Measurements from ENCODE around the gene MYO10.

DNA sequence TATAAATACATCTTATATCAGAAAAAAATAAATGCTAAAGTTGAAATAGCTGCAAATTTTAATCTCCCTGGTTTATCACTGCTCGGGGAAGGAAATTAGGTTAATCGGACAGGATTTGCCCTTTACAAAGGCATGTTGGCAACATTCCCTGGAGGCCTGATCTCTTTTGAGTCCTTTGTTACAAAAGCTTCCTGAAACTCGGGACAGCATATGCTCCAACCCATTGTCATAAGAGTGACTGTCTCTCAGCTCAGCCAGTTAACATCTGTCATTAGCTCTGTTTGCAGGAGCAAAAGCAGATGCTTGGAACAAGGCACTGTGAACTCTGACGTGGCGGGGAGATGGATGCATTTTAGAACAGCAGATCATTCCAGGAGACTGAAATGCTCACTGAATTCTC is 80.6 kb downstream of the MYO10 start:
- TF ChIP-seq POLR2AphosphoS5 (IDR thresholded peaks at IDR 0.05; ENCODE audit: low read depth) (no peak), EZH2 (IDR thresholded peaks at IDR 0.05; ENCODE audit: low read depth, unreplicated experiment) (no peak), CREB1 (CRISPR knock-in tag; IDR thresholded peaks at IDR 0.05; ENCODE audit: low read depth) (no peak), EZH2phosphoT487 (IDR thresholded peaks at IDR 0.05; ENCODE audit: unreplicated experiment) (no peak), ZNF331 (CRISPR knock-in tag; IDR thresholded peaks at IDR 0.05; ENCODE audit: low read depth) (no peak)
- TF ChIP-seq, protein P1, sequence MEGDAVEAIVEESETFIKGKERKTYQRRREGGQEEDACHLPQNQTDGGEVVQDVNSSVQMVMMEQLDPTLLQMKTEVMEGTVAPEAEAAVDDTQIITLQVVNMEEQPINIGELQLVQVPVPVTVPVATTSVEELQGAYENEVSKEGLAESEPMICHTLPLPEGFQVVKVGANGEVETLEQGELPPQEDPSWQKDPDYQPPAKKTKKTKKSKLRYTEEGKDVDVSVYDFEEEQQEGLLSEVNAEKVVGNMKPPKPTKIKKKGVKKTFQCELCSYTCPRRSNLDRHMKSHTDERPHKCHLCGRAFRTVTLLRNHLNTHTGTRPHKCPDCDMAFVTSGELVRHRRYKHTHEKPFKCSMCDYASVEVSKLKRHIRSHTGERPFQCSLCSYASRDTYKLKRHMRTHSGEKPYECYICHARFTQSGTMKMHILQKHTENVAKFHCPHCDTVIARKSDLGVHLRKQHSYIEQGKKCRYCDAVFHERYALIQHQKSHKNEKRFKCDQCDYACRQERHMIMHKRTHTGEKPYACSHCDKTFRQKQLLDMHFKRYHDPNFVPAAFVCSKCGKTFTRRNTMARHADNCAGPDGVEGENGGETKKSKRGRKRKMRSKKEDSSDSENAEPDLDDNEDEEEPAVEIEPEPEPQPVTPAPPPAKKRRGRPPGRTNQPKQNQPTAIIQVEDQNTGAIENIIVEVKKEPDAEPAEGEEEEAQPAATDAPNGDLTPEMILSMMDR (conservative IDR thresholded peaks at IDR 0.05; ENCODE audit: low read depth in 2 of 2): no peak
- TF ChIP-seq, protein P2, sequence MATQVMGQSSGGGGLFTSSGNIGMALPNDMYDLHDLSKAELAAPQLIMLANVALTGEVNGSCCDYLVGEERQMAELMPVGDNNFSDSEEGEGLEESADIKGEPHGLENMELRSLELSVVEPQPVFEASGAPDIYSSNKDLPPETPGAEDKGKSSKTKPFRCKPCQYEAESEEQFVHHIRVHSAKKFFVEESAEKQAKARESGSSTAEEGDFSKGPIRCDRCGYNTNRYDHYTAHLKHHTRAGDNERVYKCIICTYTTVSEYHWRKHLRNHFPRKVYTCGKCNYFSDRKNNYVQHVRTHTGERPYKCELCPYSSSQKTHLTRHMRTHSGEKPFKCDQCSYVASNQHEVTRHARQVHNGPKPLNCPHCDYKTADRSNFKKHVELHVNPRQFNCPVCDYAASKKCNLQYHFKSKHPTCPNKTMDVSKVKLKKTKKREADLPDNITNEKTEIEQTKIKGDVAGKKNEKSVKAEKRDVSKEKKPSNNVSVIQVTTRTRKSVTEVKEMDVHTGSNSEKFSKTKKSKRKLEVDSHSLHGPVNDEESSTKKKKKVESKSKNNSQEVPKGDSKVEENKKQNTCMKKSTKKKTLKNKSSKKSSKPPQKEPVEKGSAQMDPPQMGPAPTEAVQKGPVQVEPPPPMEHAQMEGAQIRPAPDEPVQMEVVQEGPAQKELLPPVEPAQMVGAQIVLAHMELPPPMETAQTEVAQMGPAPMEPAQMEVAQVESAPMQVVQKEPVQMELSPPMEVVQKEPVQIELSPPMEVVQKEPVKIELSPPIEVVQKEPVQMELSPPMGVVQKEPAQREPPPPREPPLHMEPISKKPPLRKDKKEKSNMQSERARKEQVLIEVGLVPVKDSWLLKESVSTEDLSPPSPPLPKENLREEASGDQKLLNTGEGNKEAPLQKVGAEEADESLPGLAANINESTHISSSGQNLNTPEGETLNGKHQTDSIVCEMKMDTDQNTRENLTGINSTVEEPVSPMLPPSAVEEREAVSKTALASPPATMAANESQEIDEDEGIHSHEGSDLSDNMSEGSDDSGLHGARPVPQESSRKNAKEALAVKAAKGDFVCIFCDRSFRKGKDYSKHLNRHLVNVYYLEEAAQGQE (IDR thresholded peaks at IDR 0.05; ENCODE audit: unreplicated experiment): no peak
- TF ChIP-seq, protein P3, sequence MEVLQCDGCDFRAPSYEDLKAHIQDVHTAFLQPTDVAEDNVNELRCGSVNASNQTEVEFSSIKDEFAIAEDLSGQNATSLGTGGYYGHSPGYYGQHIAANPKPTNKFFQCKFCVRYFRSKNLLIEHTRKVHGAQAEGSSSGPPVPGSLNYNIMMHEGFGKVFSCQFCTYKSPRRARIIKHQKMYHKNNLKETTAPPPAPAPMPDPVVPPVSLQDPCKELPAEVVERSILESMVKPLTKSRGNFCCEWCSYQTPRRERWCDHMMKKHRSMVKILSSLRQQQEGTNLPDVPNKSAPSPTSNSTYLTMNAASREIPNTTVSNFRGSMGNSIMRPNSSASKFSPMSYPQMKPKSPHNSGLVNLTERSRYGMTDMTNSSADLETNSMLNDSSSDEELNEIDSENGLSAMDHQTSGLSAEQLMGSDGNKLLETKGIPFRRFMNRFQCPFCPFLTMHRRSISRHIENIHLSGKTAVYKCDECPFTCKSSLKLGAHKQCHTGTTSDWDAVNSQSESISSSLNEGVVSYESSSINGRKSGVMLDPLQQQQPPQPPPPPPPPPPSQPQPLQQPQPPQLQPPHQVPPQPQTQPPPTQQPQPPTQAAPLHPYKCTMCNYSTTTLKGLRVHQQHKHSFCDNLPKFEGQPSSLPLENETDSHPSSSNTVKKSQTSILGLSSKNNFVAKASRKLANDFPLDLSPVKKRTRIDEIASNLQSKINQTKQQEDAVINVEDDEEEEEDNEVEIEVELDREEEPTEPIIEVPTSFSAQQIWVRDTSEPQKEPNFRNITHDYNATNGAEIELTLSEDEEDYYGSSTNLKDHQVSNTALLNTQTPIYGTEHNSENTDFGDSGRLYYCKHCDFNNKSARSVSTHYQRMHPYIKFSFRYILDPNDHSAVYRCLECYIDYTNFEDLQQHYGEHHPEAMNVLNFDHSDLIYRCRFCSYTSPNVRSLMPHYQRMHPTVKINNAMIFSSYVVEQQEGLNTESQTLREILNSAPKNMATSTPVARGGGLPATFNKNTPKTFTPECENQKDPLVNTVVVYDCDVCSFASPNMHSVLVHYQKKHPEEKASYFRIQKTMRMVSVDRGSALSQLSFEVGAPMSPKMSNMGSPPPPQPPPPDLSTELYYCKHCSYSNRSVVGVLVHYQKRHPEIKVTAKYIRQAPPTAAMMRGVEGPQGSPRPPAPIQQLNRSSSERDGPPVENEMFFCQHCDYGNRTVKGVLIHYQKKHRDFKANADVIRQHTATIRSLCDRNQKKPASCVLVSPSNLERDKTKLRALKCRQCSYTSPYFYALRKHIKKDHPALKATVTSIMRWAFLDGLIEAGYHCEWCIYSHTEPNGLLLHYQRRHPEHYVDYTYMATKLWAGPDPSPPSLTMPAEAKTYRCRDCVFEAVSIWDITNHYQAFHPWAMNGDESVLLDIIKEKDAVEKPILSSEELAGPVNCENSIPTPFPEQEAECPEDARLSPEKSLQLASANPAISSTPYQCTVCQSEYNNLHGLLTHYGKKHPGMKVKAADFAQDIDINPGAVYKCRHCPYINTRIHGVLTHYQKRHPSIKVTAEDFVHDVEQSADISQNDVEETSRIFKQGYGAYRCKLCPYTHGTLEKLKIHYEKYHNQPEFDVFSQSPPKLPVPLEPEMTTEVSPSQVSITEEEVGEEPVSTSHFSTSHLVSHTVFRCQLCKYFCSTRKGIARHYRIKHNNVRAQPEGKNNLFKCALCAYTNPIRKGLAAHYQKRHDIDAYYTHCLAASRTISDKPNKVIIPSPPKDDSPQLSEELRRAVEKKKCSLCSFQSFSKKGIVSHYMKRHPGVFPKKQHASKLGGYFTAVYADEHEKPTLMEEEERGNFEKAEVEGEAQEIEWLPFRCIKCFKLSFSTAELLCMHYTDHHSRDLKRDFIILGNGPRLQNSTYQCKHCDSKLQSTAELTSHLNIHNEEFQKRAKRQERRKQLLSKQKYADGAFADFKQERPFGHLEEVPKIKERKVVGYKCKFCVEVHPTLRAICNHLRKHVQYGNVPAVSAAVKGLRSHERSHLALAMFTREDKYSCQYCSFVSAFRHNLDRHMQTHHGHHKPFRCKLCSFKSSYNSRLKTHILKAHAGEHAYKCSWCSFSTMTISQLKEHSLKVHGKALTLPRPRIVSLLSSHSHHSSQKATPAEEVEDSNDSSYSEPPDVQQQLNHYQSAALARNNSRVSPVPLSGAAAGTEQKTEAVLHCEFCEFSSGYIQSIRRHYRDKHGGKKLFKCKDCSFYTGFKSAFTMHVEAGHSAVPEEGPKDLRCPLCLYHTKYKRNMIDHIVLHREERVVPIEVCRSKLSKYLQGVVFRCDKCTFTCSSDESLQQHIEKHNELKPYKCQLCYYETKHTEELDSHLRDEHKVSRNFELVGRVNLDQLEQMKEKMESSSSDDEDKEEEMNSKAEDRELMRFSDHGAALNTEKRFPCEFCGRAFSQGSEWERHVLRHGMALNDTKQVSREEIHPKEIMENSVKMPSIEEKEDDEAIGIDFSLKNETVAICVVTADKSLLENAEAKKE (CRISPR knock-in tag; IDR thresholded peaks at IDR 0.05): no peak

Data from GM23338 (cell line).